Lower leg skin (tissue), 3 donors: ENCODE measurements around the gene PLCZ1.

Experiments used
- POLR2A ChIP-seq, 2 donors: fragments of 450-650 bp; IDR thresholded peaks; one replicate each; pipeline ENCODE4 v1.6.1; 2016 to 2017; ENCODE audit warnings: antibody characterized with exemption in 2 of 2, mild to moderate bottlenecking in 1 of 2, moderate library complexity in 1 of 2
- TF ChIP-seq, protein P1 (sequence below), 3 donors: fragments of 450-650 bp; IDR thresholded peaks; one replicate each; pipeline ENCODE4 v1.5.1; 2016; ENCODE audit warnings: antibody characterized with exemption in 3 of 3, mild to moderate bottlenecking in 3 of 3, moderate library complexity in 2 of 3

DNA sequence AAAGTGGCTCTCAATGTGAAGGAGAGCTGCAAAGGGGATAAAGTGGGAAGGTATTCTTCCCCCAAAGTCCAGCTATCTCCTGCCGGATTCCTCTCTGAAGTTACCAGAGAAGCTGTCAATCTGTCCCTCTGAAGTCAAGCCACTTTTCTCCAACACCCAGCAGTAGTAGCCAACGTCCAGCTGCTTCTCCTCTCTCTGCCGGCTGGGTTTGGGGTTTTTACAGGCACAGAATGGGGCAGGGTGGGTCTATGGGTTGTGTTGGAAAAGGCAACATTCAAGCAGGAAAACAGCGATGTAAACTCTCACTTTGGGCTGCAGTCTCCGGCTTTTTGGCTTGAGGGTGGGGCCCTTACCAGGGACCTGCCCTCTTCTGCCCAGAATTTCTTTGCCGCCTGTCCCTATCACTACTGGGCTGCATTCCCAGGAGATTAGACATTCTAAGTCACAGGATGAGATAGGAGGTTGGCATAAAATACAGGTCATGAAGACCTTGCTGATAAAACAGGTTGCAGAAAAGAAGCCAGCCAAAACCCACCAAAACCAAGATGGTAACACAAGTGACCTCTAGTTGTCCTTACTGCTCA, 16.4 kb upstream of the PLCZ1 start:
- no peak for TF ChIP-seq POLR2A (IDR thresholded peaks at IDR 0.05)
- TF ChIP-seq, protein P1, sequence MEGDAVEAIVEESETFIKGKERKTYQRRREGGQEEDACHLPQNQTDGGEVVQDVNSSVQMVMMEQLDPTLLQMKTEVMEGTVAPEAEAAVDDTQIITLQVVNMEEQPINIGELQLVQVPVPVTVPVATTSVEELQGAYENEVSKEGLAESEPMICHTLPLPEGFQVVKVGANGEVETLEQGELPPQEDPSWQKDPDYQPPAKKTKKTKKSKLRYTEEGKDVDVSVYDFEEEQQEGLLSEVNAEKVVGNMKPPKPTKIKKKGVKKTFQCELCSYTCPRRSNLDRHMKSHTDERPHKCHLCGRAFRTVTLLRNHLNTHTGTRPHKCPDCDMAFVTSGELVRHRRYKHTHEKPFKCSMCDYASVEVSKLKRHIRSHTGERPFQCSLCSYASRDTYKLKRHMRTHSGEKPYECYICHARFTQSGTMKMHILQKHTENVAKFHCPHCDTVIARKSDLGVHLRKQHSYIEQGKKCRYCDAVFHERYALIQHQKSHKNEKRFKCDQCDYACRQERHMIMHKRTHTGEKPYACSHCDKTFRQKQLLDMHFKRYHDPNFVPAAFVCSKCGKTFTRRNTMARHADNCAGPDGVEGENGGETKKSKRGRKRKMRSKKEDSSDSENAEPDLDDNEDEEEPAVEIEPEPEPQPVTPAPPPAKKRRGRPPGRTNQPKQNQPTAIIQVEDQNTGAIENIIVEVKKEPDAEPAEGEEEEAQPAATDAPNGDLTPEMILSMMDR (IDR thresholded peaks at IDR 0.05), result no peak
